Adrenal gland (tissue), 12 donors: ENCODE measurements around the gene ATP8A2. TPM values are rescaled to one million over a fixed set of nuclear protein-coding genes. Genes with fewer than 3 reads are reported as not detected.

Source experiments
- DNase-seq, 7 donors: peaks; one replicate each; pipeline ENCODE4 v3.0.0-alpha.2; 2019 to 2020
- H3K27ac ChIP-seq, 5 donors: fragments of 200-600 bp; sonication (generic) in 4 of 5; 1 replicate in 3 of 5; 2 replicates in 2 of 5; pipeline versions ENCODE4 v1.5.1 to v1.8.0; 2016 to 2020; ENCODE audit warnings: mild to moderate bottlenecking in 1 of 5
- H3K27me3 ChIP-seq: fragments of 200-600 bp; 2 replicates; pipeline ENCODE4 v1.8.0; 2021
- H3K36me3 ChIP-seq, 2 donors: fragments of 200-600 bp; replicated peaks in 1 of 2; 1 replicate in 1 of 2; 2 replicates in 1 of 2; pipeline versions ENCODE4 v1.5.1 to v1.8.0; 2018 to 2022
- H3K4me1 ChIP-seq, 2 donors: fragments of 200-600 bp; replicated peaks in 1 of 2; 1 replicate in 1 of 2; 2 replicates in 1 of 2; pipeline versions ENCODE4 v1.5.1 to v1.8.0; 2018 to 2021
- H3K4me3 ChIP-seq, 4 donors: fragments of 200-600 bp; sonication (generic) in 3 of 4; one replicate each; pipeline ENCODE4 v1.5.1; 2016 to 2018
- H3K9me3 ChIP-seq, 3 donors: fragments of 200-600 bp; sonication (generic) in 1 of 3; replicated peaks in 1 of 3; 1 replicate in 2 of 3; 2 replicates in 1 of 3; pipeline versions ENCODE4 v1.5.1 to v1.8.0; 2016 to 2021
- CTCF ChIP-seq, 6 experiments: fragments of 450-650 bp in 4 of 6; fragments of 200-600 bp in 2 of 6; sonication (generic) in 1 of 6; IDR thresholded peaks; 1 replicate in 5 of 6; 2 replicates in 1 of 6; pipeline versions ENCODE4 v1.5.1 to v1.8.0; 2016 to 2021; ENCODE audit warnings: antibody characterized with exemption in 6 of 6, mild to moderate bottlenecking in 2 of 6, moderate library complexity in 1 of 6
- POLR2A ChIP-seq, 2 donors: fragments of 450-650 bp; IDR thresholded peaks; one replicate each; pipeline ENCODE4 v1.6.1; 2017; ENCODE audit warnings: antibody characterized with exemption in 2 of 2, mild to moderate bottlenecking in 2 of 2, moderate library complexity in 1 of 2
- WGBS, 4 donors: extraction: QIAGEN DNeasy Blood & Tissue Kit in 2 of 4; methylation state at CpG; one replicate each; pipeline versions ENCODE4 v1.1.5 to v1.1.7; 2013 to 2017; 5-methylcytosine and 5-hydroxymethylcytosine counted together
- intact Hi-C, 2 donors: fragments of 100-400 bp; cut with DNase I; formaldehyde crosslinking; loops; one replicate each; pipeline versions ENCODE4 v1.14.1 to v1.15.0; 2022 to 2023
- polyA plus RNA-seq, 3 donors: library from polyadenylated mRNA; stranded (reverse); fragments of 200-250 nt in 2 of 3; fragments of 350-450 nt in 1 of 3; fragmentation: Illumina TruSeq in 1 of 3; extraction: RNeasy Lipid Tissue Mini Kit (QIAGEN cat#74804) in 1 of 3; gene quantifications; one replicate each; pipeline ENCODE4 v1.2.3, GENCODE V29; 2013 to 2014
- total RNA-seq, 9 donors: library from RNA; depleted of rRNA in 4 of 9; stranded (reverse); fragments of >200 nt in 4 of 9; fragments of 120-200 nt in 1 of 9; fragmentation: NEBNext Ultra II Directional in 1 of 9; extraction: Animal tissue kit (Norgen Biotek cat#: 25700) in 1 of 9; gene quantifications; one replicate each; pipeline versions ENCODE4 v1.1.0 to v1.2.4, GENCODE V29; 2013 to 2023
- donor health status: healthy with polysubstance abuse.
- donor health status: Bipolar disorder and iron deficiency.
- donor health status: DM: yes; HTN: yes; CAD: no.
- donor health status: DM: no; HTN: no; CAD: no.
- donor health status: DM: no; HTN: no; CAD: no.
- donor health status: DM: yes; HTN: yes; CAD: no.

ATP8A2 gene
- total and polyA plus RNA-seq, 12 donors, result 0.77 to 14.0 (median 4.3) TPM

- 63 to 81% (median 67%) methylated on average over 1 of the region's 1 CpG for WGBS, 4 donors
- Histone ChIP-seq H3K27ac (no peak overlapping the region), H3K4me1 (no peaks in the 10 kb centered on the region), H3K36me3 (no peaks in the 10 kb centered on the region), H3K9me3 (no peaks in the 10 kb centered on the region), H3K27me3 (no peaks in the 10 kb centered on the region), H3K4me3 (no peak overlapping the region)
- TF ChIP-seq CTCF (IDR thresholded peaks at IDR 0.05) (no peak), POLR2A (IDR thresholded peaks at IDR 0.05) (no peak)
- intact Hi-C loops, result no loop called here
- no peak for DNase-seq
Measured at GRCh38 chr13:25807562-25807961, 435.8 kb downstream of the ATP8A2 start.

GRCh38 chr13:25811506-25811905, 439.7 kb downstream of the ATP8A2 start:
- Histone ChIP-seq H3K4me3 (no peak overlapping the region), H3K27ac (no peak overlapping the region), H3K9me3 (no peaks in the 10 kb centered on the region), H3K4me1 (no peaks in the 10 kb centered on the region), H3K27me3 (no peaks in the 10 kb centered on the region), H3K36me3 (no peaks in the 10 kb centered on the region)
- TF ChIP-seq POLR2A (IDR thresholded peaks at IDR 0.05) (no peak), CTCF (IDR thresholded peaks at IDR 0.05) (no peak)
- WGBS, 4 donors, result 82 to 89% (median 88%) methylated on average over 3 of the region's 3 CpGs
- no peak for DNase-seq
- intact Hi-C loops, result no loop called here

- no peak for TF ChIP-seq CTCF (IDR thresholded peaks at IDR 0.05)
- TF ChIP-seq POLR2A (IDR thresholded peaks at IDR 0.05), result no peak
- H3K4me3 ChIP-seq, result no peak overlapping the region
- no peak overlapping the region for H3K27ac ChIP-seq
- H3K27me3 ChIP-seq, result no peaks in the 10 kb centered on the region
- H3K36me3 ChIP-seq, result no peaks in the 10 kb centered on the region
- WGBS, 4 donors, result 85 to 89% (median 87%) methylated on average over 4 of the region's 4 CpGs
- DNase-seq, result no peak
- no peaks in the 10 kb centered on the region for H3K4me1 ChIP-seq
- no peaks in the 10 kb centered on the region for H3K9me3 ChIP-seq
- intact Hi-C loops, result no loop called here
Measured at GRCh38 chr13:25816239-25816638, 444.5 kb downstream of the ATP8A2 start.

GRCh38 chr13:25819856-25820530, 448.2 kb downstream of the ATP8A2 start:
- no peak for DNase-seq
- no peaks in the 10 kb centered on the region for H3K4me1 ChIP-seq
- H3K27me3 ChIP-seq, result no peaks in the 10 kb centered on the region
- TF ChIP-seq POLR2A (IDR thresholded peaks at IDR 0.05), result no peak
- TF ChIP-seq CTCF (IDR thresholded peaks at IDR 0.05), result no peak
- H3K27ac ChIP-seq, result no peak overlapping the region
- WGBS, 4 donors, result 83 to 87% (median 86%) methylated on average over 10 of the region's 10 CpGs
- H3K4me3 ChIP-seq, result no peak overlapping the region
- H3K36me3 ChIP-seq, result no peaks in the 10 kb centered on the region
- no peaks in the 10 kb centered on the region for H3K9me3 ChIP-seq
- intact Hi-C loops, result no loop called here
